Panc1 (cell line): ENCODE results near the gene MYO1E.

ENCODE experiments used
- CTCF ChIP-seq: fragments of 450-650 bp; IDR thresholded peaks from 2 replicates; pipeline ENCODE4 v1.5.1; 2017; ENCODE audit warnings: mild to moderate bottlenecking
- POLR2AphosphoS5 ChIP-seq: IDR thresholded peaks from 2 replicates; pipeline ENCODE4 v1.6.1; 2012; ENCODE audit warnings: mild to moderate bottlenecking, low read depth, low read length, moderate library complexity
- SIN3A ChIP-seq: IDR thresholded peaks from 2 replicates; pipeline ENCODE4 v1.6.1; 2012; ENCODE audit warnings: low read depth, mild to moderate bottlenecking, low read length, moderate library complexity, borderline replicate concordance; ENCODE audit not compliant: insufficient read depth
- TCF7L2 ChIP-seq: IDR thresholded peaks from 2 replicates; pipeline ENCODE4 v1.6.1; 2011; ENCODE audit warnings: mild to moderate bottlenecking, low read depth, low read length, inconsistent platforms

GRCh38 chr15:59347915-59348314 is 24.8 kb downstream of the MYO1E start:
- TF ChIP-seq TCF7L2 (no peak), CTCF (no peak), POLR2AphosphoS5 (no peak), SIN3A (no peak)
